PFSK-1 (cell line): ENCODE measurements around the gene PRDM16.

ENCODE experiments used
- FOXP2 ChIP-seq: optimal IDR thresholded peaks from 2 replicates; pipeline ENCODE3; 2011; ENCODE audit warnings: borderline replicate concordance, control low read depth, inconsistent platforms; ENCODE audit not compliant: insufficient read depth; ENCODE audit errors: extremely low read length, extremely low read depth
- POLR2AphosphoS5 ChIP-seq: IDR thresholded peaks from 2 replicates; pipeline ENCODE4 v1.6.1; 2012; ENCODE audit warnings: low read depth, mild to moderate bottlenecking, control low read depth, low read length, moderate library complexity
- SIN3A ChIP-seq: IDR thresholded peaks from 2 replicates; pipeline ENCODE4 v1.6.1; 2012; ENCODE audit warnings: mild to moderate bottlenecking, low read length, moderate library complexity, borderline replicate concordance; ENCODE audit not compliant: insufficient read depth
- TAF1 ChIP-seq: IDR thresholded peaks from 2 replicates; pipeline ENCODE4 v1.6.1; 2012; ENCODE audit warnings: low read length, control low read depth, borderline replicate concordance; ENCODE audit not compliant: insufficient read depth
- TF ChIP-seq, protein P1 (sequence below), 2 experiments: IDR thresholded peaks; 2 replicates each; pipeline versions ENCODE4 v1.6.1 to v1.8.0; 2011 to 2012; ENCODE audit warnings: low read depth in 2 of 2, low read length in 2 of 2, control low read depth in 1 of 2, inconsistent platforms in 1 of 2, mild to moderate bottlenecking in 1 of 2, moderate library complexity in 1 of 2; ENCODE audit not compliant: insufficient read depth in 1 of 2

DNA sequence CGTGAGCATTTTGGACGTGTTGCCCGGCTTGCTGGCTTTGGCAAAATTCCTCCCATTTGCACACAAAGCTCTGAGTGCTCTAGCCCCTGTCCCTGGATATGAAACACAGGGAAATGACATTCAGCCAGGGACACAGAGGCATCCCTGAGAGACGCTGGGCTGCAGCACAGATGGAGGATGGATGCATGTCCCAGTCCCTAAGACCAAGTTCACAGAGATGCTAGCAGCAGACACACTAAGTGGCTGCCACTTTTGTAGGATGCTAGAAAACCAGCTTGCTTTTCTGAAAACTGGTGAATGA lies 35.3 kb upstream of the PRDM16 start:
- TF ChIP-seq POLR2AphosphoS5, result no peak
- TF ChIP-seq, protein P1, sequence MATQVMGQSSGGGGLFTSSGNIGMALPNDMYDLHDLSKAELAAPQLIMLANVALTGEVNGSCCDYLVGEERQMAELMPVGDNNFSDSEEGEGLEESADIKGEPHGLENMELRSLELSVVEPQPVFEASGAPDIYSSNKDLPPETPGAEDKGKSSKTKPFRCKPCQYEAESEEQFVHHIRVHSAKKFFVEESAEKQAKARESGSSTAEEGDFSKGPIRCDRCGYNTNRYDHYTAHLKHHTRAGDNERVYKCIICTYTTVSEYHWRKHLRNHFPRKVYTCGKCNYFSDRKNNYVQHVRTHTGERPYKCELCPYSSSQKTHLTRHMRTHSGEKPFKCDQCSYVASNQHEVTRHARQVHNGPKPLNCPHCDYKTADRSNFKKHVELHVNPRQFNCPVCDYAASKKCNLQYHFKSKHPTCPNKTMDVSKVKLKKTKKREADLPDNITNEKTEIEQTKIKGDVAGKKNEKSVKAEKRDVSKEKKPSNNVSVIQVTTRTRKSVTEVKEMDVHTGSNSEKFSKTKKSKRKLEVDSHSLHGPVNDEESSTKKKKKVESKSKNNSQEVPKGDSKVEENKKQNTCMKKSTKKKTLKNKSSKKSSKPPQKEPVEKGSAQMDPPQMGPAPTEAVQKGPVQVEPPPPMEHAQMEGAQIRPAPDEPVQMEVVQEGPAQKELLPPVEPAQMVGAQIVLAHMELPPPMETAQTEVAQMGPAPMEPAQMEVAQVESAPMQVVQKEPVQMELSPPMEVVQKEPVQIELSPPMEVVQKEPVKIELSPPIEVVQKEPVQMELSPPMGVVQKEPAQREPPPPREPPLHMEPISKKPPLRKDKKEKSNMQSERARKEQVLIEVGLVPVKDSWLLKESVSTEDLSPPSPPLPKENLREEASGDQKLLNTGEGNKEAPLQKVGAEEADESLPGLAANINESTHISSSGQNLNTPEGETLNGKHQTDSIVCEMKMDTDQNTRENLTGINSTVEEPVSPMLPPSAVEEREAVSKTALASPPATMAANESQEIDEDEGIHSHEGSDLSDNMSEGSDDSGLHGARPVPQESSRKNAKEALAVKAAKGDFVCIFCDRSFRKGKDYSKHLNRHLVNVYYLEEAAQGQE (IDR thresholded peaks at IDR 0.05; ENCODE audit: insufficient read depth in 1 of 2, low read depth in 2 of 2, low read length in 2 of 2), result no peak
- TF ChIP-seq SIN3A, result no peak
- TF ChIP-seq TAF1, result no peak
- TF ChIP-seq FOXP2, result no peak
